Measurements from ENCODE around the gene CRTC2.

DNA sequence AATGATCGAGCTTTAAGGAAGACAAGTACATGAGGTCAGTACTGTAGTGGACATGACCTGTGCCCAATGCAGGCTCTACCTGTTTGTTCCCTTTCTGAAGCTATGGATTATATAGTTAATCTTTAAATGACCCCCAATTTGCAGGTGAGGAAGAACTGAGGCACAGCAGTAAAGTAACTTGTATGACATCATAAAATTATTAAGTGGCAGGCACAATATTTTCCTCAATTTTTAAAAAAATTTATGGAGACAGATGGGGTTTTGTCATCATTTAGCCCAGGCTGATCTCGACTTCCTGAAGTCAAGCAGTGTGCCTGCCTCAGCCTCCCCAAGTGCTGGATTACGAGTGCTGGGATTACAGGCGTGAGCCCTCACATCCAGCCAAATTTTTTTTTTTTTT lies 32.0 kb downstream of the CRTC2 start:
- TF ChIP-seq POLR2A (IDR thresholded peaks at IDR 0.05): no peak
- TF ChIP-seq, protein P1, sequence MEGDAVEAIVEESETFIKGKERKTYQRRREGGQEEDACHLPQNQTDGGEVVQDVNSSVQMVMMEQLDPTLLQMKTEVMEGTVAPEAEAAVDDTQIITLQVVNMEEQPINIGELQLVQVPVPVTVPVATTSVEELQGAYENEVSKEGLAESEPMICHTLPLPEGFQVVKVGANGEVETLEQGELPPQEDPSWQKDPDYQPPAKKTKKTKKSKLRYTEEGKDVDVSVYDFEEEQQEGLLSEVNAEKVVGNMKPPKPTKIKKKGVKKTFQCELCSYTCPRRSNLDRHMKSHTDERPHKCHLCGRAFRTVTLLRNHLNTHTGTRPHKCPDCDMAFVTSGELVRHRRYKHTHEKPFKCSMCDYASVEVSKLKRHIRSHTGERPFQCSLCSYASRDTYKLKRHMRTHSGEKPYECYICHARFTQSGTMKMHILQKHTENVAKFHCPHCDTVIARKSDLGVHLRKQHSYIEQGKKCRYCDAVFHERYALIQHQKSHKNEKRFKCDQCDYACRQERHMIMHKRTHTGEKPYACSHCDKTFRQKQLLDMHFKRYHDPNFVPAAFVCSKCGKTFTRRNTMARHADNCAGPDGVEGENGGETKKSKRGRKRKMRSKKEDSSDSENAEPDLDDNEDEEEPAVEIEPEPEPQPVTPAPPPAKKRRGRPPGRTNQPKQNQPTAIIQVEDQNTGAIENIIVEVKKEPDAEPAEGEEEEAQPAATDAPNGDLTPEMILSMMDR (IDR thresholded peaks at IDR 0.05): no peak
